ENCODE measurements around the gene ARMC2. TPM values are rescaled to one million over a fixed set of nuclear protein-coding genes. Genes with fewer than 3 reads are reported as not detected.

Gene ARMC2
- 10 to 100 TPM; 13.6 to 15.1 TPM for total RNA-seq
- 10 to 100 TPM; 11.8 to 18.5 TPM for polyA plus RNA-seq (ENCODE audit: insufficient read length in 2 of 2)
- long read RNA-seq, donor 1, partial matches to known transcripts: 9 of 9 reads
- long read RNA-seq, donor 1, other reads (novel, unspliced or antisense): 0 of 9 reads
- long read RNA-seq, donor 2: 0 reads
- long read RNA-seq, donor 3: 0 reads
- long read RNA-seq, donor 4, partial matches to known transcripts: 48 of 61 reads
- long read RNA-seq, donor 4, other reads (novel, unspliced or antisense): 12 of 61 reads

GRCh38 chr6:108848116-108848868 is at the start of gene ARMC2:
Gene ARMC2, plus strand, starts transcription at chr6:108848422. Its CDS starts 5,846 bp downstream, at chr6:108854268.
- Histone ChIP-seq H3K36me3 (ENCODE audit: control insufficient read depth, insufficient read depth, low read length) (no peaks in the 10 kb centered on the region), H3K27me3 (ENCODE audit: control insufficient read depth, insufficient read depth, low read length) (no peaks in the 10 kb centered on the region), H3K4me1 (ENCODE audit: control insufficient read depth, insufficient read depth, low read length) (no peaks in the 10 kb centered on the region), H3K4me3 (ENCODE audit: low read depth, low read length) (peak within 1 kb of the TSS; percentile 76), H3K27ac (ENCODE audit: low read depth, low read length) (peak within 1 kb of the TSS; percentile 67), H3K9me3 (ENCODE audit: control insufficient read depth, insufficient read depth, low read length) (no peaks in the 10 kb centered on the region)
- DNase-seq (ENCODE audit: low read depth in 4 of 6, low spot score in 6 of 6): peak; percentile 84 to 97 (median 90)
- 0% methylated on average over 61 of the region's 61 CpGs for WGBS (ENCODE audit: insufficient coverage)

GRCh38 chr6:108798670-108799353 is 49.4 kb upstream of the ARMC2 start:
- peak in 1 of 6 donors; percentile 35 for DNase-seq (ENCODE audit: low read depth in 4 of 6, low spot score in 6 of 6)
- Histone ChIP-seq H3K27ac (ENCODE audit: low read depth, low read length) (no peak overlapping the region), H3K27me3 (ENCODE audit: control insufficient read depth, insufficient read depth, low read length) (no peaks in the 10 kb centered on the region), H3K4me1 (ENCODE audit: control insufficient read depth, insufficient read depth, low read length) (peaks cover 19% of the 10 kb centered on the region), H3K4me3 (ENCODE audit: low read depth, low read length) (no peak overlapping the region), H3K36me3 (ENCODE audit: control insufficient read depth, insufficient read depth, low read length) (no peaks in the 10 kb centered on the region), H3K9me3 (ENCODE audit: control insufficient read depth, insufficient read depth, low read length) (no peaks in the 10 kb centered on the region)
- WGBS (ENCODE audit: insufficient coverage): 56% methylated on average over 14 of the region's 18 CpGs

GRCh38 chr6:108799354-108799717 is 48.9 kb upstream of the ARMC2 start:
- no peaks in the 10 kb centered on the region for H3K9me3 ChIP-seq (ENCODE audit: control insufficient read depth, insufficient read depth, low read length)
- H3K27ac ChIP-seq (ENCODE audit: low read depth, low read length): no peak overlapping the region
- no peaks in the 10 kb centered on the region for H3K36me3 ChIP-seq (ENCODE audit: control insufficient read depth, insufficient read depth, low read length)
- H3K4me3 ChIP-seq (ENCODE audit: low read depth, low read length): no peak overlapping the region
- peaks cover 19% of the 10 kb centered on the region for H3K4me1 ChIP-seq (ENCODE audit: control insufficient read depth, insufficient read depth, low read length)
- peak in 2 of 6 donors; percentile 22 to 34 for DNase-seq (ENCODE audit: low read depth in 4 of 6, low spot score in 6 of 6)
- WGBS (ENCODE audit: insufficient coverage): 49% methylated on average over 7 of the region's 9 CpGs
- H3K27me3 ChIP-seq (ENCODE audit: control insufficient read depth, insufficient read depth, low read length): no peaks in the 10 kb centered on the region

GRCh38 chr6:108799791-108800190 is 48.4 kb upstream of the ARMC2 start:
- Histone ChIP-seq H3K36me3 (ENCODE audit: control insufficient read depth, insufficient read depth, low read length) (no peaks in the 10 kb centered on the region), H3K4me3 (ENCODE audit: low read depth, low read length) (no peak overlapping the region), H3K27ac (ENCODE audit: low read depth, low read length) (no peak overlapping the region), H3K4me1 (ENCODE audit: control insufficient read depth, insufficient read depth, low read length) (peaks cover 19% of the 10 kb centered on the region), H3K9me3 (ENCODE audit: control insufficient read depth, insufficient read depth, low read length) (no peaks in the 10 kb centered on the region), H3K27me3 (ENCODE audit: control insufficient read depth, insufficient read depth, low read length) (no peaks in the 10 kb centered on the region)
- DNase-seq (ENCODE audit: low read depth in 4 of 6, low spot score in 6 of 6): no peak
- WGBS (ENCODE audit: insufficient coverage): no CpG with 5 or more reads among the region's 1 CpG

GRCh38 chr6:108800427-108800864 is 47.8 kb upstream of the ARMC2 start:
- H3K4me1 ChIP-seq (ENCODE audit: control insufficient read depth, insufficient read depth, low read length): peaks cover 19% of the 10 kb centered on the region
- no peak overlapping the region for H3K27ac ChIP-seq (ENCODE audit: low read depth, low read length)
- H3K27me3 ChIP-seq (ENCODE audit: control insufficient read depth, insufficient read depth, low read length): no peaks in the 10 kb centered on the region
- no peak overlapping the region for H3K4me3 ChIP-seq (ENCODE audit: low read depth, low read length)
- peak in 2 of 6 donors; percentile 52 to 61 for DNase-seq (ENCODE audit: low read depth in 4 of 6, low spot score in 6 of 6)
- WGBS (ENCODE audit: insufficient coverage): 34% methylated on average over 5 of the region's 6 CpGs
- H3K9me3 ChIP-seq (ENCODE audit: control insufficient read depth, insufficient read depth, low read length): no peaks in the 10 kb centered on the region
- no peaks in the 10 kb centered on the region for H3K36me3 ChIP-seq (ENCODE audit: control insufficient read depth, insufficient read depth, low read length)

- Histone ChIP-seq H3K9me3 (ENCODE audit: control insufficient read depth, insufficient read depth, low read length) (no peaks in the 10 kb centered on the region), H3K4me3 (ENCODE audit: low read depth, low read length) (no peak overlapping the region), H3K27ac (ENCODE audit: low read depth, low read length) (no peak overlapping the region), H3K36me3 (ENCODE audit: control insufficient read depth, insufficient read depth, low read length) (no peaks in the 10 kb centered on the region), H3K4me1 (ENCODE audit: control insufficient read depth, insufficient read depth, low read length) (peaks cover 25% of the 10 kb centered on the region), H3K27me3 (ENCODE audit: control insufficient read depth, insufficient read depth, low read length) (no peaks in the 10 kb centered on the region)
- DNase-seq (ENCODE audit: low read depth in 4 of 6, low spot score in 6 of 6): no peak
- 100% methylated on average over 1 of the region's 2 CpGs for WGBS (ENCODE audit: insufficient coverage)
Observed at GRCh38 chr6:108801366-108801765, 46.9 kb upstream of the ARMC2 start.

GRCh38 chr6:108803982-108804490 is 44.2 kb upstream of the ARMC2 start:
- H3K27ac ChIP-seq (ENCODE audit: low read depth, low read length): no peak overlapping the region
- no peaks in the 10 kb centered on the region for H3K36me3 ChIP-seq (ENCODE audit: control insufficient read depth, insufficient read depth, low read length)
- no peaks in the 10 kb centered on the region for H3K9me3 ChIP-seq (ENCODE audit: control insufficient read depth, insufficient read depth, low read length)
- no peaks in the 10 kb centered on the region for H3K27me3 ChIP-seq (ENCODE audit: control insufficient read depth, insufficient read depth, low read length)
- DNase-seq (ENCODE audit: low read depth in 4 of 6, low spot score in 6 of 6): no peak
- no peak overlapping the region for H3K4me3 ChIP-seq (ENCODE audit: low read depth, low read length)
- WGBS (ENCODE audit: insufficient coverage): 89% methylated on average over 4 of the region's 6 CpGs
- peaks cover 14% of the 10 kb centered on the region for H3K4me1 ChIP-seq (ENCODE audit: control insufficient read depth, insufficient read depth, low read length)

- no peak for DNase-seq (ENCODE audit: low read depth in 4 of 6, low spot score in 6 of 6)
- no peak overlapping the region for H3K27ac ChIP-seq (ENCODE audit: low read depth, low read length)
Observed at GRCh38 chr6:108804956-108805355, 43.3 kb upstream of the ARMC2 start.

GRCh38 chr6:108805611-108806167 is 42.5 kb upstream of the ARMC2 start:
- Histone ChIP-seq H3K4me3 (ENCODE audit: low read depth, low read length) (no peak overlapping the region), H3K27me3 (ENCODE audit: control insufficient read depth, insufficient read depth, low read length) (no peaks in the 10 kb centered on the region), H3K27ac (ENCODE audit: low read depth, low read length) (no peak overlapping the region), H3K4me1 (ENCODE audit: control insufficient read depth, insufficient read depth, low read length) (peaks cover 7% of the 10 kb centered on the region), H3K9me3 (ENCODE audit: control insufficient read depth, insufficient read depth, low read length) (no peaks in the 10 kb centered on the region), H3K36me3 (ENCODE audit: control insufficient read depth, insufficient read depth, low read length) (no peaks in the 10 kb centered on the region)
- 21% methylated on average over 5 of the region's 5 CpGs for WGBS (ENCODE audit: insufficient coverage)
- peak in 2 of 6 donors; percentile 11 to 28 for DNase-seq (ENCODE audit: low read depth in 4 of 6, low spot score in 6 of 6)

More at GRCh38 chr6:108804956-108805355, 43.3 kb upstream of the ARMC2 start:
- Histone ChIP-seq H3K9me3 (ENCODE audit: control insufficient read depth, insufficient read depth, low read length) (no peaks in the 10 kb centered on the region), H3K36me3 (ENCODE audit: control insufficient read depth, insufficient read depth, low read length) (no peaks in the 10 kb centered on the region), H3K27me3 (ENCODE audit: control insufficient read depth, insufficient read depth, low read length) (no peaks in the 10 kb centered on the region), H3K4me1 (ENCODE audit: control insufficient read depth, insufficient read depth, low read length) (peaks cover 10% of the 10 kb centered on the region), H3K4me3 (ENCODE audit: low read depth, low read length) (no peak overlapping the region)
- 93% methylated on average over 6 of the region's 6 CpGs for WGBS (ENCODE audit: insufficient coverage)

All from spinal cord (tissue), 10 donors.